ENCODE data around the gene MTMR10.

Gene MTMR10

GRCh38 chr15:30953731-30954378, 37.6 kb downstream of the MTMR10 start:
- Histone ChIP-seq H3K4me3 (ENCODE audit: low read length) (no peak overlapping the region), H3K4me1 (ENCODE audit: low read length) (no peaks in the 10 kb centered on the region), H3K4me2 (ENCODE audit: low read depth, low read length) (no peak overlapping the region), H3K9ac (ENCODE audit: low read length) (no peak overlapping the region), H3K9me2 (replicated peaks; ENCODE audit: insufficient read depth, low read length) (no peaks in the 10 kb centered on the region), H3K27me3 (replicated peaks; ENCODE audit: insufficient read depth, low read length) (no peaks in the 10 kb centered on the region), H3K9me3 (replicated peaks; ENCODE audit: insufficient read depth, low read length) (no peaks in the 10 kb centered on the region), H3F3A (ENCODE audit: insufficient read depth, low read length) (no peaks in the 10 kb centered on the region), H3K27ac (ENCODE audit: low read length) (no peak overlapping the region), H3K36me3 (replicated peaks; ENCODE audit: insufficient read depth, low read length) (peaks cover 46% of the 10 kb centered on the region), H2AFZ (ENCODE audit: low read length) (no peak overlapping the region), H3K79me2 (ENCODE audit: low read length) (peaks cover 31% of the 10 kb centered on the region), H4K20me1 (ENCODE audit: insufficient read depth, low read length) (no peaks in the 10 kb centered on the region)
- TF ChIP-seq EZH2phosphoT487 (IDR thresholded peaks at IDR 0.05; ENCODE audit: low read length) (no peak), EZH2 (optimal IDR thresholded peaks at IDR 0.05; ENCODE audit: low read depth, low read length) (no peak)
- TF ChIP-seq, protein P1, sequence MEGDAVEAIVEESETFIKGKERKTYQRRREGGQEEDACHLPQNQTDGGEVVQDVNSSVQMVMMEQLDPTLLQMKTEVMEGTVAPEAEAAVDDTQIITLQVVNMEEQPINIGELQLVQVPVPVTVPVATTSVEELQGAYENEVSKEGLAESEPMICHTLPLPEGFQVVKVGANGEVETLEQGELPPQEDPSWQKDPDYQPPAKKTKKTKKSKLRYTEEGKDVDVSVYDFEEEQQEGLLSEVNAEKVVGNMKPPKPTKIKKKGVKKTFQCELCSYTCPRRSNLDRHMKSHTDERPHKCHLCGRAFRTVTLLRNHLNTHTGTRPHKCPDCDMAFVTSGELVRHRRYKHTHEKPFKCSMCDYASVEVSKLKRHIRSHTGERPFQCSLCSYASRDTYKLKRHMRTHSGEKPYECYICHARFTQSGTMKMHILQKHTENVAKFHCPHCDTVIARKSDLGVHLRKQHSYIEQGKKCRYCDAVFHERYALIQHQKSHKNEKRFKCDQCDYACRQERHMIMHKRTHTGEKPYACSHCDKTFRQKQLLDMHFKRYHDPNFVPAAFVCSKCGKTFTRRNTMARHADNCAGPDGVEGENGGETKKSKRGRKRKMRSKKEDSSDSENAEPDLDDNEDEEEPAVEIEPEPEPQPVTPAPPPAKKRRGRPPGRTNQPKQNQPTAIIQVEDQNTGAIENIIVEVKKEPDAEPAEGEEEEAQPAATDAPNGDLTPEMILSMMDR (IDR thresholded peaks at IDR 0.05; ENCODE audit: low read length) = no peak
- DNase-seq = no peak

GRCh38 chr15:30953183-30953582, 38.2 kb downstream of the MTMR10 start:
- Histone ChIP-seq H3K27me3 (replicated peaks; ENCODE audit: insufficient read depth, low read length) (no peaks in the 10 kb centered on the region), H3K9me3 (replicated peaks; ENCODE audit: insufficient read depth, low read length) (no peaks in the 10 kb centered on the region), H3K36me3 (replicated peaks; ENCODE audit: insufficient read depth, low read length) (peaks cover 46% of the 10 kb centered on the region), H3K9ac (ENCODE audit: low read length) (no peak overlapping the region), H3K4me3 (ENCODE audit: low read length) (no peak overlapping the region), H4K20me1 (ENCODE audit: insufficient read depth, low read length) (no peaks in the 10 kb centered on the region), H3K4me1 (ENCODE audit: low read length) (no peaks in the 10 kb centered on the region), H3K4me2 (ENCODE audit: low read depth, low read length) (no peak overlapping the region), H3K27ac (ENCODE audit: low read length) (no peak overlapping the region), H3F3A (ENCODE audit: insufficient read depth, low read length) (no peaks in the 10 kb centered on the region), H2AFZ (ENCODE audit: low read length) (no peak overlapping the region), H3K79me2 (ENCODE audit: low read length) (peaks cover 26% of the 10 kb centered on the region), H3K9me2 (replicated peaks; ENCODE audit: insufficient read depth, low read length) (no peaks in the 10 kb centered on the region)
- DNase-seq = no peak
- TF ChIP-seq, protein P1 (IDR thresholded peaks at IDR 0.05; ENCODE audit: low read length) = no peak
- no peak for TF ChIP-seq EZH2 (optimal IDR thresholded peaks at IDR 0.05; ENCODE audit: low read depth, low read length)

GRCh38 chr15:30943654-30944335, 47.6 kb downstream of the MTMR10 start:
- DNase-seq = no peak
- no peak for TF ChIP-seq EZH2 (optimal IDR thresholded peaks at IDR 0.05; ENCODE audit: low read depth, low read length)
- TF ChIP-seq EZH2phosphoT487 (IDR thresholded peaks at IDR 0.05; ENCODE audit: low read length) = no peak
- TF ChIP-seq, protein P1 (IDR thresholded peaks at IDR 0.05; ENCODE audit: low read length) = no peak
- Histone ChIP-seq H4K20me1 (ENCODE audit: insufficient read depth, low read length) (no peaks in the 10 kb centered on the region), H3F3A (ENCODE audit: insufficient read depth, low read length) (peaks cover 4% of the 10 kb centered on the region), H3K9ac (ENCODE audit: low read length) (no peak overlapping the region), H2AFZ (ENCODE audit: low read length) (no peak overlapping the region), H3K79me2 (ENCODE audit: low read length) (peaks cover 24% of the 10 kb centered on the region; the same call in 1 of the 2 replicates), H3K9me2 (replicated peaks; ENCODE audit: insufficient read depth, low read length) (no peaks in the 10 kb centered on the region), H3K4me2 (ENCODE audit: low read depth, low read length) (no peak overlapping the region), H3K27ac (ENCODE audit: low read length) (no peak overlapping the region), H3K4me1 (ENCODE audit: low read length) (no peaks in the 10 kb centered on the region), H3K36me3 (replicated peaks; ENCODE audit: insufficient read depth, low read length) (peaks cover 36% of the 10 kb centered on the region), H3K27me3 (replicated peaks; ENCODE audit: insufficient read depth, low read length) (no peaks in the 10 kb centered on the region), H3K4me3 (ENCODE audit: low read length) (no peak overlapping the region), H3K9me3 (replicated peaks; ENCODE audit: insufficient read depth, low read length) (no peaks in the 10 kb centered on the region)
